Subcutaneous abdominal adipose tissue (tissue), 5 donors: ENCODE measurements around the gene TTLL8.

ENCODE experiments used
- H3K27ac ChIP-seq: one replicate; pipeline ENCODE4 v1.7.0; 2013; ENCODE audit warnings: low read depth, mild to moderate bottlenecking, inconsistent platforms, low read length, moderate library complexity
- H3K27me3 ChIP-seq, 5 donors: one replicate each; pipeline ENCODE4 v1.7.0; 2013; ENCODE audit warnings: low read length in 5 of 5, inconsistent platforms in 1 of 5; ENCODE audit not compliant: control insufficient read depth in 5 of 5, insufficient read depth in 4 of 5
- H3K36me3 ChIP-seq, 5 donors: one replicate each; pipeline ENCODE4 v1.7.0; 2013; ENCODE audit warnings: low read length in 5 of 5; ENCODE audit not compliant: control insufficient read depth in 5 of 5, insufficient read depth in 5 of 5
- H3K4me1 ChIP-seq, 5 donors: one replicate each; pipeline ENCODE4 v1.7.0; 2013; ENCODE audit warnings: low read length in 5 of 5, mild to moderate bottlenecking in 3 of 5, moderate library complexity in 1 of 5; ENCODE audit not compliant: control insufficient read depth in 5 of 5, insufficient read depth in 5 of 5
- H3K4me3 ChIP-seq, 5 donors: one replicate each; pipeline ENCODE4 v1.7.0; 2013; ENCODE audit warnings: low read length in 5 of 5, low read depth in 1 of 5
- H3K9ac ChIP-seq, 5 donors: one replicate each; pipeline ENCODE4 v1.7.0; 2013; ENCODE audit warnings: low read length in 5 of 5, mild to moderate bottlenecking in 4 of 5, moderate library complexity in 3 of 5
- H3K9me3 ChIP-seq, 5 donors: one replicate each; pipeline ENCODE4 v1.7.0; 2013; ENCODE audit warnings: low read length in 5 of 5; ENCODE audit not compliant: control insufficient read depth in 5 of 5
- donor health status: healthy.
- donor health status: healthy.
- donor health status: healthy.
- donor health status: healthy.
- donor health status: healthy.

TTLL8 gene

GRCh38 chr22:49996518-49997250, 61.4 kb downstream of the TTLL8 start:
- Histone ChIP-seq H3K9me3 (peaks cover 0 to 5% (median 2%) of the 10 kb centered on the region in 5 donors), H3K27ac (no peak overlapping the region), H3K9ac (no peak overlapping the region), H3K27me3 (peaks cover 0 to 24% (median 9%) of the 10 kb centered on the region in 5 donors), H3K4me1 (peaks cover 0 to 24% (median 11%) of the 10 kb centered on the region in 5 donors), H3K4me3 (no peak overlapping the region), H3K36me3 (no peaks in the 10 kb centered on the region)

- no peak overlapping the region for H3K9ac ChIP-seq
Observed at GRCh38 chr22:49996119-49996517, 62.0 kb downstream of the TTLL8 start.

DNA sequence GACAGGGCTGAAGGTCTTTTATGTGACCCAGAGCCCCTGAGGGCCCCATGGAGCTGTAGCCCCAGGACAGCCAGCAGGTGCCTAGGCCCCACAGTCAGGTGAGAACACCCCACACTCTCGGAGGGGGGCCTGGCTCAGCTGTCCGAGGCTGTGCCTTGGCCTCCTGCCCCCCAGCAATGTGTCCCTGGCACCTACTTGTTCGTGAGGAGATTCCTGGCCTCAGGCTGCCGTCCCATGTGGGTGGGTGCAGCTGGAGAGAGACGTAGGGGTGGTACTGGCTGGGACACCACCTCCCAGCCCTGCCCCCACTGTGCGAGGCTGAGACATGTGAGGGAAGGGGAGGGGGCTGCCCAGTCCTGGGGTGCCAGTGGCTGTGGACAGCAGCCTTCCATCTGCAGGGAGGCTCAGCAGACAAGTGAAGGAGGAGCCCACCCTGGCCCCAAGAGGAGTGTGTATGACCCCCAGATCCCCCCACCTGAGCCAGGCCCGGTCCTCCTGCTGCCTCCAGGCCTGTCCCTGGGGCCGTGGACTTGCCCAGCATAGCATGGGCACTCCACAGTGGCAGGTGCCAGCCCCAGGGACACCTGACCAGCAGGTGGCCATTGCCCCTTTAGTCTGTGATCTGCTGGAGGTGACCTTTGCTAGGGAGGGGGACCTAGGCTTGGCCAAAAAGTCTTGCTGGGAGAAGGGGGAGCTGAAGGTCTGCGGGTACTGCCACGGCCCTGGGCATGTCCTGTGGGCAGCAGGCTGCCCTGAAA, 62.6 kb downstream of the TTLL8 start:
- H3K27ac ChIP-seq = no peak overlapping the region
- no peaks in the 10 kb centered on the region for H3K36me3 ChIP-seq
- H3K27me3 ChIP-seq = peaks cover 0 to 17% (median 8%) of the 10 kb centered on the region in 5 donors
- H3K4me1 ChIP-seq = peaks cover 0 to 24% (median 11%) of the 10 kb centered on the region in 5 donors
- no peak overlapping the region for H3K9ac ChIP-seq
- peaks cover 2 to 15% (median 13%) of the 10 kb centered on the region in 5 donors for H3K9me3 ChIP-seq
- H3K4me3 ChIP-seq = no peak overlapping the region

More at GRCh38 chr22:49996119-49996517, 62.0 kb downstream of the TTLL8 start:
- H3K4me1 ChIP-seq = peaks cover 0 to 24% (median 11%) of the 10 kb centered on the region in 5 donors
- H3K27me3 ChIP-seq = peaks cover 0 to 22% (median 8%) of the 10 kb centered on the region in 5 donors
- no peak overlapping the region for H3K4me3 ChIP-seq
- no peak overlapping the region for H3K27ac ChIP-seq
- H3K9me3 ChIP-seq = peaks cover 0 to 9% (median 8%) of the 10 kb centered on the region in 5 donors
- no peaks in the 10 kb centered on the region for H3K36me3 ChIP-seq

- peaks cover 3 to 18% (median 14%) of the 10 kb centered on the region in 5 donors for H3K9me3 ChIP-seq
- peaks cover 0 to 12% (median 2%) of the 10 kb centered on the region in 5 donors for H3K27me3 ChIP-seq
- H3K27ac ChIP-seq = no peak overlapping the region
- H3K36me3 ChIP-seq = no peaks in the 10 kb centered on the region
- no peak overlapping the region for H3K9ac ChIP-seq
- H3K4me1 ChIP-seq = peaks cover 0 to 19% (median 11%) of the 10 kb centered on the region in 5 donors
- no peak overlapping the region for H3K4me3 ChIP-seq
Observed at GRCh38 chr22:49995041-49995360, 63.1 kb downstream of the TTLL8 start.

DNA sequence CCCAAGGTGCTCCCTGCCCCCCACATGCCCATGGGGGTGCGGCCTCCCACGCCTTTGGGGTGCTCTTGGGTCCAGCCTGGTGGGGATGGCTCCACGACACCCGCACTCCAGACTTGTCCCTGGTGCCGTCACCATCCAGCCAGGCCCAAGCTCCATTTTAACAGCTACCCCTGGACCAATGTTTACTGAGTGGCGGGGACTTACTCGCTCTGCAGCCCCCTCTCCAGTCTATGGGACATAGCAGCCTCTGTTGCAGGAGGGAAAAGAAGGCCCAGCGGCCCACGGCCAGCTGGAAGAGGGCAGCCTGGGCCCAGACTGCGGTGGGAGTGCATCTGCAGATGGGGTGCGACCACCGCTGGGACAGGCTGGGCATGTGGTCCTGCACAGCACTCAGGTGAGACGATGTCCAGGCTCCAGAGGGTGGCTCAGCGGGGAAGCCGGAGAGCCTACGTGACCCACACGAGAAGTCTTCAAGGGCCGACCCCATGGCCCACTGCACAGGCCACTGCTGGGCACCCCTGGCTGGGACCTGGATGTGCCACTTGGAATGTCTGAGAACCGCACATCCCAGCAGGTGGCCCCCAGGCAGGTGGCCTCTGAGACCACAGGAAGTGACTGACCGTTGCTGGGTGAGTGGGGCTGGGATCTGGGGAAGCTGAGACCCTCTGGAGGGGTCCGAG, 63.6 kb downstream of the TTLL8 start:
- Histone ChIP-seq H3K4me3 (no peak overlapping the region), H3K27me3 (peaks cover 0 to 11% (median 0%) of the 10 kb centered on the region in 5 donors), H3K9me3 (peaks cover 3 to 18% (median 14%) of the 10 kb centered on the region in 5 donors), H3K36me3 (no peaks in the 10 kb centered on the region), H3K4me1 (peaks cover 0 to 15% (median 11%) of the 10 kb centered on the region in 5 donors), H3K27ac (no peak overlapping the region), H3K9ac (no peak overlapping the region)

DNA sequence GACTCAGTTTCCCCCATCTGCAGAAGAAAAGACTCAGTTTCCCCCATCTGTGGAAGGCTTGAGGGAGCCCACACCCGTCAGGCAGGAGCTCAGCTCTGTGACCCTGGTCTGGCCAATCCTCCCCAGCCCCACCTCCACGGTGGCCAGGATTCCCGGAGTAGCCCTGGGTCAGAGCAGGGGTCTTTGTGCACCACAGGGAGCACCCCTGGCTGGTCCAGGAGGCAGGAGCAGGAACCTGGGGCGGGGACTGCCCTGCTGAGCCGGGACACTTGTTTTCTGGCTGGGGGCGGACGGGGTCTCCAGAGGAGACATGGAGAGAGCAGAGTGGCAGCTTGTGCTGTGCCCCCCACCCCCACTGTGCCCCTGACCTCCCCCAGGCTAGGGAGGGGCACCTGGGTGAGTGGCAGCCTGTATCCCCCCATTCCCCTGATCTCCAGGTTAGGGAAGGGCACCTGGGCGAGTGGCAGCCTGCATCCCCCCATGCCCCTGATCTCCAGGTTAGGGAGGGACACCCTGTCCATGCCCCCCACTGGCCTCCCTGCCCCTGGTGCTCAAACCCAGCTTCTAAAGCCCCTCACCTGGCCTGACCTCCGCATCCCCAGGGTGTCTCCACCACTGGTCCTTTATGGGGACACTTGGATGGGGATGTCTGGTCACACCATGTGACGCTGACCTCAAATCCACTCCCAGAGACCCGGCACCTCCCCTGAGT, 64.3 kb downstream of the TTLL8 start:
- Histone ChIP-seq H3K27ac (no peak overlapping the region), H3K4me1 (peaks cover 0 to 11% (median 9%) of the 10 kb centered on the region in 5 donors), H3K9ac (no peak overlapping the region)

GRCh38 chr22:49992921-49993648, 65.0 kb downstream of the TTLL8 start:
- no peak overlapping the region for H3K27ac ChIP-seq
- no peak overlapping the region for H3K9ac ChIP-seq
- H3K36me3 ChIP-seq = no peaks in the 10 kb centered on the region
- H3K4me1 ChIP-seq = peaks cover 0 to 11% (median 9%) of the 10 kb centered on the region in 5 donors
- H3K9me3 ChIP-seq = peaks cover 3 to 18% (median 14%) of the 10 kb centered on the region in 5 donors
- peaks cover 0 to under 1% (median 0%) of the 10 kb centered on the region in 5 donors for H3K27me3 ChIP-seq
- no peak overlapping the region for H3K4me3 ChIP-seq

More for the DNA sequence above, 64.3 kb downstream of the TTLL8 start:
- Histone ChIP-seq H3K36me3 (no peaks in the 10 kb centered on the region), H3K9me3 (peaks cover 3 to 18% (median 14%) of the 10 kb centered on the region in 5 donors), H3K4me3 (no peak overlapping the region), H3K27me3 (peaks cover 0 to 8% (median 0%) of the 10 kb centered on the region in 5 donors)

DNA sequence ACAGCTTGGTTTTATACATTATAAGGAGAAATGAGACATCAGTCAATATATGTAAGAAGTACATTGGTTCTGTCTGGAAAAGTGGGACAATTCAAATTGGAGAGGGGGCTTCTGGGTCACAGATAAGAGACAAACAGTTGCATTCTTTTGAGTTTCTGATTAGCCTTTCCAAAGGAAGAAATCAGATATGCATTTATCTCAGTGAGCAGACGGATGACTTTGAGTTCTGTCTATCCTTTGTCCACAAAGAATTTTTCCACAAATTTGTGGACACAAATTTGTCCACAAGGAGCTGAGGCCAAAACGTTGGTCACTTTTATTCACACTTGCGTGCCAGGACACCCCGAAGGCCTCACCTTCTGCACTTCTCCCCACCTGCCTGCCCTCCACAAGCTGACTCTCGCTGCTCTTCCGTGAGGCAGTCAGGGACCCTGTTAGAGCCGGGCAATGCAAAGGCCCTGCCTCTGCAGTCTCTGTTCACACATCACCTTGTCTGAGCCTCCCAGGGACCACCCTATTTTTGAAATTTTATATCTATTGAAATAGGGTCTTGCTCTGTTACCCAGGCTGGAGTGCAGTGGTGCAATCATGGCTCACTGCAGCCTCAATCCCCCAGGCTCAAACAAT, 66.1 kb downstream of the TTLL8 start:
- H3K9me3 ChIP-seq = peaks cover 3 to 18% (median 14%) of the 10 kb centered on the region in 5 donors

More for the DNA sequence above, 66.1 kb downstream of the TTLL8 start:
- Histone ChIP-seq H3K4me1 (peaks cover 0 to 11% (median 9%) of the 10 kb centered on the region in 5 donors), H3K27me3 (no peaks in the 10 kb centered on the region), H3K9ac (no peak overlapping the region), H3K4me3 (no peak overlapping the region), H3K27ac (no peak overlapping the region), H3K36me3 (no peaks in the 10 kb centered on the region)
